HG02852 (cell line): ENCODE measurements around the gene TMEM92.
"Not testable (repeated sequence)": the region's sequence is repeated elsewhere in the genome, so short reads cannot be mapped to it uniquely, and the experiment has no call there.

Experiments used
- ATAC-seq: cut with Tn5 transposase; IDR thresholded peaks from one replicate; pipeline ENCODE4 v1.9.1; 2021; ENCODE audit warnings: mild to moderate bottlenecking, moderate library complexity; ENCODE audit not compliant: unreplicated experiment

The TMEM92 gene

GRCh38 chr17:50275279-50275678, 1.0 kb downstream of the TMEM92 start:
- no peak for ATAC-seq

GRCh38 chr17:50276588-50277356, 2.5 kb downstream of the TMEM92 start:
- ATAC-seq = no peak

DNA sequence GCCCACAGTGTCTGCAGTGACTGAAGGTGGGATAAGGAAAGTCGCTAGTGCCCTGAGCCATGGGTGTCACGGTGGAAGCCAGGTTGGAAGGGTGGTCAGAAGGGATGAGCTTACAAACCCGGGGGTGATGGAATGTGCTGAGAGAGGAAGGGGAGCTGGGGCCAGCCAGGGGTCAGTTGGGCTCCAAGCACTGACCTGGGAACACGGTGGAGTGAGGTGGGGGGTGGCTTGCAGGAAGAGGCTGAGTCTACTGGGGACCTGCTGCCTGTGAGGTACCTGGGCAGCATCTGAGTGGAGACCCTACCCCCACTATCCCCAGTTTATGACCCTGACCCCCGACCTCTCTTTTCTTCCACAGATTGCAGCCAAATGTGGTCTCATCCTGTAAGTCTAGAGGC, 3.1 kb downstream of the TMEM92 start:
- ATAC-seq = no peak

DNA sequence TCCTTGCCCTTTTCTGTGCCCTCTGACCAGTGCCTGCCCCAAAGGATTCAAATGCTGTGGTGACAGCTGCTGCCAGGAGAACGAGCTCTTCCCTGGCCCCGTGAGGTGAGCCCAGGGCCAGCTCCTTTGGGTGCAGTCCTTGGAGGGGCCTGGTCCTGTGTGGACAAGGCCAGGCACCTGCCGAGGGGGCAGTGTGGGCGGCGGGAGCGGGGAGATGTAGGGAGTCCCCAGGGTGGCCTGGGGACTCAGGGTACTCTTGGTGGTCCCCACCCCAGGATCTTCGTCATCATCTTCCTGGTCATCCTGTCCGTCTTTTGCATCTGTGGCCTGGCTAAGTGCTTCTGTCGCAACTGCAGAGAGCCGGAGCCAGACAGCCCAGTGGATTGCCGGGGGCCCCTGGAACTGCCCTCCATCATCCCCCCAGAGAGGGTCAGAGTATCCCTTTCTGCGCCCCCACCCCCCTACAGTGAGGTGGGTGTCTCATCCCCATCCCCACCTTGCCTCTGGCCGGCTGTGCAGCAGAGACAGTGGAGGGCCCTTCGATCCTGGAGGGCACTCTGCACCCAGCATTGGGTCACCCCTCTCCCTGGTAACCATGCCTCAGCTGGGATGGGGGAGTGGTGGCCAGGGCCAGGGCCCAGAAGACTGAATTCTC, 4.4 kb downstream of the TMEM92 start:
- no peak for ATAC-seq

GRCh38 chr17:50279181-50279526, 4.9 kb downstream of the TMEM92 start:
- ATAC-seq = no peak

DNA sequence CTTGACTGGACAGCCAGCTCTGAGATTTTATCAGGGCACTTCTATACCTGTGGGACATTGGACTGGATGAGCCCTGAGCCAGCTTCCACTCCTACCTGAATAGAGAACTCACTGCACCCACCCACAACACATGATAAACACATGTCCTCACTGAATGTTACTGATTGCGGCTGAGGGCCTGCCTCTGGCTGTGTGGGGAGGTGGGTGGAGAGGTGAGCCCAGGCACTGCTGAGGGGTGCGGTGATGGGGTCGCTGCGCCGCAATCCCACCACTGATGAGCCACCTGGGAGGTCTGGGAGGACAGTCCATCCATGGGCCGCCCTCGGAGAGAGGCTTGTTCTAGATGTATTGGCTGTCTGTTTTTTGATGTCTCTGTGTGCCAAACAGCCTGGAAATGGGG, 5.4 kb downstream of the TMEM92 start:
- ATAC-seq = no peak

GRCh38 chr17:50280068-50280467, 5.8 kb downstream of the TMEM92 start:
- no peak for ATAC-seq

DNA sequence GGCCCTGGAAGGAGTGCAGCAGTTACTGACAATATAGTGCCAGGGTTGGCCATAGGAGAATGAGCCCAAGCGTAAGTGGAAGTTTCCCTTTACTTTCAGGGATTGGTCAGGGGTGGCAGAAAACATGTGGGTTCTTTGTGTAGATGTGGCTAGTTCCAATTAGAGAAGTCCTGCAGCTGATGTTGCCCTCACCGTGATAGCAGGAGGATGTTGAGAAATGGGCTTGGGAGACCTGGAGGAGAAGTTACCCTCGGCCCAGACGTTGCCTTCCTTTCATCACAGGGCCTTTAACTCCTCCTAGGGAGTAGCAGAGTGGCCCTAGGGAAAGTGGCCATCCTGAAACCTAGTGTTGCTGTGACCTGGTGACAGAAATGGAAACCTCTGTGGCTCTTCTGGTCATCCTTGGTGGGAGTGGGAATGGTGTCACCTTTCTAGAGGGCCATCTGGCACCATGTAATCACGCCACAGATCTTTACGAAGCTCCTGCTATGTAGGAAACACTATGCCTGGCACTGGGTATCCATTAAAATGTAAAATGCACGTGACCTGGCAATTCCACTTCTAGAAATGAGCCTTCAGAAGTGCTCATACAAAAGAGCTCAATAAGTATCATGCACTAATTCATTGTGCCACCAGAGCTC, 6.7 kb downstream of the TMEM92 start:
- no peak for ATAC-seq

- no peak for ATAC-seq
Measured at GRCh38 chr17:50281739-50282401, 7.6 kb downstream of the TMEM92 start.

DNA sequence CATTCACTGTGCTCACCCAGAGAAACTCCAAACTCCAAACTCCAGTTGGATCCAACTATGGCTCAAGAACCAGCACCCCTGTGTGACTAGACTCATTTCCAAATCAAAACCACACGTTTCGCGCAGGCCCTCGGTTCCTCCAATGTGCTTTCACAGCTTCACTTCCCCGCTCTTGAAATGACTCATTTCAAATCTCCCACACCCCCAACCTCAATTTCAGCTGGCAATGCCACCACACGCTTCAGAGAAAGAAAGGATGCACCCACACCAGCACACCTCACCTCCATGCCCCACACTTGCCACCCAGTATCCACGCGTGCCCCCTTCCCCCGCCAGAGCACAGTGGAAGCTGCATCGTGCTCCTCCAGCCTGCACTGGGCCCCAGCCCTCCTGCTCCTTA, 9.0 kb downstream of the TMEM92 start:
- no peak for ATAC-seq

DNA sequence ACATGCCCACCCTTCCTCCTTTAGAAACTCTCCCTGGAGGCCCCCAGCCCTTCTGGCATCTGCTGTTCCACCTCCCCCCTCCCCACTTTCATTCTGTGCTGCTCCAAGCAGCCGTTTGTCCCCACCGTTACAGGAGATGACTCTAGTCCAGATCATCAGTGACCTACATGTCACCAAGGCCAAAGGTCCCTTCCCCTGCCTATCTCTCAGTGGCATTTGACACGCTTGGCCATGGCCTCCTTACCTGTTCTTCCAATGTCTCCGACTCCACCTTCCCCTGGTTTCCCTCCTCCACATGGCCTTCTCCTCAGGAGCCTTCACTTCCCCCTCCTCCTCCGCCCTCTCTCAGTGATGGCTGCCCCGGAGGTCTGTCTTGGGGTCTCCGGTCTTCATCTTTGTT, 9.4 kb downstream of the TMEM92 start:
- ATAC-seq = no peak

DNA sequence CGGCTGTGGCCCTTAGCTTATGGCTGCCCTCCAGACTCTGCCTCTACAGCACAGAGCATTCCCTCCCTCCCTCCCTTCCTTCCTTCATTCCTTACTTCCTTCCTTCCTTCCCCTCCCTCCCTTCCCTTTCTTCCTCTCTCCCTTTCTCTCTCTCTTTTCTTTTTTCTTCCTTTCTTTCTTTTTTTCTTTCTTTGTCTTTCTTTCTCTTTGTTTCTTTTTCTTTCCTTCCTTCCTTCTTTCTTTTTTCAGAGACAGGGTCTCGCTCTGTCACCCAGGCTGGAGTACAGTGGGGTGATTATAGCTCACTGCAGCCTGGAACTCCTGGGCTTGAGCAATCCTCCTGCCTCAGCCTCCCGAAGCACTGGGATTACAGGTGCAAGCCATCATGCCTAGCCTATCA, 11.7 kb downstream of the TMEM92 start:
- no peak for ATAC-seq

- ATAC-seq = not testable (repeated sequence)
Measured at GRCh38 chr17:50287302-50287701, 13.0 kb downstream of the TMEM92 start.

DNA sequence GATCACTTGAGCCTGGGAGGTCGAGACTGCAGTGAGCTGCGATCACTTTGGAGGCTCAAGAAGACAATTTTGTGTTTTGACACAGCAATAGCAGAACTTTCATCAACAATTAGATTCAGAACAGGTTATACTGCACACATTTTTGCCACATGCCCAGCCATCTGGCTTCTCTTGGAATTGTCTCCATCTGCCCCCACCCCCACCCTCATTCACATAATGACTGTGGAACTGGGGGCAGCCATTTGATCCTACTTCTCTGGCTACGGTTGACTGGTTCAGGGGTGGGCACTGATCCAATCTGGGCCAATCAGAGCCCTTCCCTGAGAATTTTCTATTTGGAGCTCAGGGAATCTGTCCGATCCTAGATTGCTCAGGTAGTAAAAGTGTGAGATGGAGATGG, 14.0 kb downstream of the TMEM92 start:
- ATAC-seq = no peak

GRCh38 chr17:50289278-50289677, 15.0 kb downstream of the TMEM92 start:
- no peak for ATAC-seq

GRCh38 chr17:50289991-50290702, 15.9 kb downstream of the TMEM92 start:
- ATAC-seq = no peak

DNA sequence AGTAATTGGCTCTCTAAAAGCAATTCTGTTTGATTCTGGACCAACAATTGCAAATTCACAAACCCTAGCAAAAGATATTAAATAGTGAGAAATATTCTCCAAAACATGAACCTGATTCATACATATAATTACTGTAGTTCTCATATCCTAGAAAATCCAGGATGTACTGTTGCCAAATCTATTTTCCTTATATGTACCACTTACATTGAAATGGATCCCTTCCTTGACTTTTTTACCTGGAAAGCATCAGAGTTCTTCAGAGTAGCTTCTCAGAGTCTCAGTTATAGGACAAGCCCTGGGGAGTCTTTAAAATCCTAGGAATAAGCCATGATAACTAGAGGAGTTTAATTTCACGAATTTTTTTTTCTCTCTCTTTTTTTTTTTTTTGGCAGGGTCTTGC, 16.7 kb downstream of the TMEM92 start:
- ATAC-seq = no peak

DNA sequence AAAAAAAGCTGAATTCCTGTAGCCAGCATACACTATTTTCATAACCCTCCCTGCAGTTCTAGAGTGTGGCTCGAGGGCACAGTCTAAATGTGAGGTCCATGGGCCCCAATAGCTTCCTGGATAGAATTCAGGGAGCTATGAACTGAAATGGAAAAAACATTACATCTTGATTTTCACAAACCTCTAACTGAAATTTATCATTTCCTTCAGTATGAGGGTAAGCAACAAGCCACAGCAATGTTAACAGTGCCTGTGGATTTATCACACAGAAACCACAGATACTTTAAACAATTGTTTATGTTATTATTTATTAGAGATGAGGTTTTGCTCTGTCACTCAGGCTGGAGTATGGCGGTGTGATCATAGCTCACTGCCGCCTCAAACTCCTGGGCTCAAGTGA, 18.2 kb downstream of the TMEM92 start:
- ATAC-seq = no peak

DNA sequence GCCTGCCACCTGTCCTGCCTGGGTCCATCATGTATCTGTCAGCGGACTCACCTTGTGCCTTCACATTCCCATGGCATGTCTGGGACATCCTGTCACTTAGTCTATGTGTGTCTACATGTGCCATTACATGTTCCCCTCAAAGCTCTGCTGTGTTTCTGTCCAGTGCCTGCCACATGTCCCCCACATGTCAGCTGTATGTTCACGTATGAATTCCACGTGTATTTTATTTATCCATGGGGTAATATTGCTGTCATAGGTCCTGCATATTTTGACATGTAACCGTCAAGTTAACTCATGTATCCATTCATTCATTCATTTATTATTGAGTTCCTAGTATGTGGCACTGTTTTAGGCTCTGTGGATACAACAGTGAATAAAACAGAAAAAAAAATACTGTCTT, 20.8 kb downstream of the TMEM92 start:
- no peak for ATAC-seq

- ATAC-seq = no peak
Measured at GRCh38 chr17:50297407-50297865, 23.2 kb downstream of the TMEM92 start.

GRCh38 chr17:50298018-50298417, 23.8 kb downstream of the TMEM92 start:
- ATAC-seq = no peak
